Astrocyte (in vitro differentiated cells and primary cell): ENCODE data around the gene MSL2.

Experiments used
- EZH2 ChIP-seq: IDR thresholded peaks from 2 replicates; pipeline ENCODE4 v1.6.1; 2012; ENCODE audit warnings: mild to moderate bottlenecking, low read length, inconsistent platforms; ENCODE audit not compliant: insufficient read depth
- TF ChIP-seq, protein P1 (sequence below): IDR thresholded peaks from 2 replicates; pipeline ENCODE4 v1.5.1; 2011; ENCODE audit warnings: low read depth, mild to moderate bottlenecking, inconsistent platforms, low read length, moderate library complexity; ENCODE audit not compliant: insufficient read depth

DNA sequence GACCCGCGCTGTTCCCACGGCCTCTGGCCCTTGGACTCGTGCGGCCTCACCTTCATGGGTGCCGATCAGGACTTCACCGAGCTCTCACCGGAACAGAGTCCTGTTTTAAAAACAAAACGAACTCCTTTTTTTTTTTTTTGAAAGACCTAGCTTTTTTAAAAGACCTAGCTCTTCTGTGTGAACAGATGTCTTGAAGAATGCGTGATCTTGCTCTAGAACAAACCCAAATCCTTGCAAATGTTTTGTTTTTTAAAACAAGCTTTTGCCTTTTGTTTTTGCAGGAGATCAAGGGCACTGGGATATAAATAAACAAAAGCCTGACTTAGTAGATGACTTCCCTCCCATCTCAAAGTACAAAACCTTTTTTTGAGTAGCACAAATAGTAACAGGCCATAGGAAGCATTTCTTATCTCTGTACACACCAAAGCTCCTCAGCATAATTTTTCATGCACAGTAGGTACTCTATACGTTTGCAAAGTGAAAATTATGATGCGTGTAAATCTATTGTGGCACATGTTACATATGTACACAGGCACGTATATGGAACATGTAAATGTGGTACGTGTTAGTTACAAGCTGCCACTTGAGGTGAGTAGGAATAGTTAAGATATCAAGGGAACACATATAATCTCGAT is 1.1 kb upstream of the MSL2 start:
- TF ChIP-seq, protein P1, sequence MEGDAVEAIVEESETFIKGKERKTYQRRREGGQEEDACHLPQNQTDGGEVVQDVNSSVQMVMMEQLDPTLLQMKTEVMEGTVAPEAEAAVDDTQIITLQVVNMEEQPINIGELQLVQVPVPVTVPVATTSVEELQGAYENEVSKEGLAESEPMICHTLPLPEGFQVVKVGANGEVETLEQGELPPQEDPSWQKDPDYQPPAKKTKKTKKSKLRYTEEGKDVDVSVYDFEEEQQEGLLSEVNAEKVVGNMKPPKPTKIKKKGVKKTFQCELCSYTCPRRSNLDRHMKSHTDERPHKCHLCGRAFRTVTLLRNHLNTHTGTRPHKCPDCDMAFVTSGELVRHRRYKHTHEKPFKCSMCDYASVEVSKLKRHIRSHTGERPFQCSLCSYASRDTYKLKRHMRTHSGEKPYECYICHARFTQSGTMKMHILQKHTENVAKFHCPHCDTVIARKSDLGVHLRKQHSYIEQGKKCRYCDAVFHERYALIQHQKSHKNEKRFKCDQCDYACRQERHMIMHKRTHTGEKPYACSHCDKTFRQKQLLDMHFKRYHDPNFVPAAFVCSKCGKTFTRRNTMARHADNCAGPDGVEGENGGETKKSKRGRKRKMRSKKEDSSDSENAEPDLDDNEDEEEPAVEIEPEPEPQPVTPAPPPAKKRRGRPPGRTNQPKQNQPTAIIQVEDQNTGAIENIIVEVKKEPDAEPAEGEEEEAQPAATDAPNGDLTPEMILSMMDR: no peak
- no peak for TF ChIP-seq EZH2
